HL-60 (cell line): Measurements from ENCODE around the gene ALG3.

Experiments
- DNase-seq, 2 experiments: peaks; one replicate each; pipeline ENCODE4 v3.0.0-alpha.2; 2010 to 2020; ENCODE audit warnings: low read depth in 1 of 2, low spot score in 1 of 2
- H3K27ac ChIP-seq: fragments of 250-450 bp; sonication (Bioruptor Pico); replicated peaks from 2 replicates; pipeline ENCODE4 v1.5.1; 2020; ENCODE audit warnings: mild to moderate bottlenecking, moderate library complexity
- H3K27me3 ChIP-seq: fragments of 250-450 bp; sonication (Bioruptor Pico); 2 replicates; pipeline ENCODE4 v1.5.1; 2021; ENCODE audit warnings: mild to moderate bottlenecking, moderate library complexity; ENCODE audit not compliant: insufficient read depth, poor library complexity, severe bottlenecking
- H3K4me3 ChIP-seq: replicated peaks from 2 replicates; pipeline ENCODE4 v1.5.1; 2011; ENCODE audit warnings: mild to moderate bottlenecking, control low read depth, low read length; ENCODE audit not compliant: insufficient read depth
- GABPA ChIP-seq: IDR thresholded peaks from 2 replicates; pipeline ENCODE4 v1.6.1; 2012; ENCODE audit warnings: low read depth
- POLR2AphosphoS5 ChIP-seq: IDR thresholded peaks from 2 replicates; pipeline ENCODE4 v1.6.1; 2012; ENCODE audit warnings: low read depth
- SPI1 ChIP-seq: IDR thresholded peaks from 2 replicates; pipeline ENCODE4 v1.6.1; 2012; ENCODE audit warnings: low read depth, mild to moderate bottlenecking, borderline replicate concordance
- TF ChIP-seq, protein P1 (sequence below): IDR thresholded peaks from 2 replicates; pipeline ENCODE4 v1.6.1; 2012; ENCODE audit warnings: low read depth; ENCODE audit not compliant: insufficient replicate concordance
- TF ChIP-seq, protein P2 (sequence below): IDR thresholded peaks from one replicate; pipeline ENCODE4 v1.5.1; 2011; ENCODE audit warnings: low read length, control low read depth, inconsistent platforms; ENCODE audit not compliant: insufficient read depth

Gene ALG3

DNA sequence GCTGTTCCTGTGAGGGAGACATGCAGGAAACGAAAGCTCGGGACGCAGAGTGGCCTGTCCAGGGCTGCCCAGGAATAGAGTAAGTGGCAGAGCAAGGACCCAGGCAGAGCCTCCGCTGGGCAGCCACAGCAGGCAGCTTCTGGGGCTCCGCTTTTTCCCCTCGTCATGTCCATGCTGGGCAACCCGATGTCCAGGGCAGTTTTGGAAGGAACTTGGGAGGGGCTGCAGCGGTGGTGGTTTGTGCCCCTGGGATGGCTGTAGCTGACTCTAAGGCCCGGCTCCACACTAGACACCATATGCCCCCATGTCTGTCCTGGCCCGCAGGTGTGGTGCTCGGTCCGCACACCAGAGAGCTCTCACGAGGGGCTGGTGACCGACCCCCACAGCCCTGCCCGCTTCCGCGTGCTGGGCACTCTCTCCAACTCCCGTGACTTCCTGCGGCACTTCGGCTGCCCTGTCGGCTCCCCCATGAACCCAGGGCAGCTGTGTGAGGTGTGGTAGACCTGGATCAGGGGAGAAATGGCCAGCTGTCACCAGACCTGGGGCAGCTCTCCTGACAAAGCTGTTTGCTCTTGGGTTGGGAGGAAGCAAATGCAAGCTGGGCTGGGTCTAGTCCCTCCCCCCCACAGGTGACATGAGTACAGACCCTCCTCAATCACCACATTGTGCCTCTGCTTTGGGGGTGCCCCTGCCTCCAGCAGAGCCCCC, 43.1 kb upstream of the ALG3 start:
- TF ChIP-seq GABPA, result no peak
- TF ChIP-seq POLR2AphosphoS5, result no peak
- TF ChIP-seq, protein P1, sequence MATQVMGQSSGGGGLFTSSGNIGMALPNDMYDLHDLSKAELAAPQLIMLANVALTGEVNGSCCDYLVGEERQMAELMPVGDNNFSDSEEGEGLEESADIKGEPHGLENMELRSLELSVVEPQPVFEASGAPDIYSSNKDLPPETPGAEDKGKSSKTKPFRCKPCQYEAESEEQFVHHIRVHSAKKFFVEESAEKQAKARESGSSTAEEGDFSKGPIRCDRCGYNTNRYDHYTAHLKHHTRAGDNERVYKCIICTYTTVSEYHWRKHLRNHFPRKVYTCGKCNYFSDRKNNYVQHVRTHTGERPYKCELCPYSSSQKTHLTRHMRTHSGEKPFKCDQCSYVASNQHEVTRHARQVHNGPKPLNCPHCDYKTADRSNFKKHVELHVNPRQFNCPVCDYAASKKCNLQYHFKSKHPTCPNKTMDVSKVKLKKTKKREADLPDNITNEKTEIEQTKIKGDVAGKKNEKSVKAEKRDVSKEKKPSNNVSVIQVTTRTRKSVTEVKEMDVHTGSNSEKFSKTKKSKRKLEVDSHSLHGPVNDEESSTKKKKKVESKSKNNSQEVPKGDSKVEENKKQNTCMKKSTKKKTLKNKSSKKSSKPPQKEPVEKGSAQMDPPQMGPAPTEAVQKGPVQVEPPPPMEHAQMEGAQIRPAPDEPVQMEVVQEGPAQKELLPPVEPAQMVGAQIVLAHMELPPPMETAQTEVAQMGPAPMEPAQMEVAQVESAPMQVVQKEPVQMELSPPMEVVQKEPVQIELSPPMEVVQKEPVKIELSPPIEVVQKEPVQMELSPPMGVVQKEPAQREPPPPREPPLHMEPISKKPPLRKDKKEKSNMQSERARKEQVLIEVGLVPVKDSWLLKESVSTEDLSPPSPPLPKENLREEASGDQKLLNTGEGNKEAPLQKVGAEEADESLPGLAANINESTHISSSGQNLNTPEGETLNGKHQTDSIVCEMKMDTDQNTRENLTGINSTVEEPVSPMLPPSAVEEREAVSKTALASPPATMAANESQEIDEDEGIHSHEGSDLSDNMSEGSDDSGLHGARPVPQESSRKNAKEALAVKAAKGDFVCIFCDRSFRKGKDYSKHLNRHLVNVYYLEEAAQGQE, result no peak
- no peak for TF ChIP-seq SPI1
- TF ChIP-seq, protein P2, sequence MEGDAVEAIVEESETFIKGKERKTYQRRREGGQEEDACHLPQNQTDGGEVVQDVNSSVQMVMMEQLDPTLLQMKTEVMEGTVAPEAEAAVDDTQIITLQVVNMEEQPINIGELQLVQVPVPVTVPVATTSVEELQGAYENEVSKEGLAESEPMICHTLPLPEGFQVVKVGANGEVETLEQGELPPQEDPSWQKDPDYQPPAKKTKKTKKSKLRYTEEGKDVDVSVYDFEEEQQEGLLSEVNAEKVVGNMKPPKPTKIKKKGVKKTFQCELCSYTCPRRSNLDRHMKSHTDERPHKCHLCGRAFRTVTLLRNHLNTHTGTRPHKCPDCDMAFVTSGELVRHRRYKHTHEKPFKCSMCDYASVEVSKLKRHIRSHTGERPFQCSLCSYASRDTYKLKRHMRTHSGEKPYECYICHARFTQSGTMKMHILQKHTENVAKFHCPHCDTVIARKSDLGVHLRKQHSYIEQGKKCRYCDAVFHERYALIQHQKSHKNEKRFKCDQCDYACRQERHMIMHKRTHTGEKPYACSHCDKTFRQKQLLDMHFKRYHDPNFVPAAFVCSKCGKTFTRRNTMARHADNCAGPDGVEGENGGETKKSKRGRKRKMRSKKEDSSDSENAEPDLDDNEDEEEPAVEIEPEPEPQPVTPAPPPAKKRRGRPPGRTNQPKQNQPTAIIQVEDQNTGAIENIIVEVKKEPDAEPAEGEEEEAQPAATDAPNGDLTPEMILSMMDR, result no peak
- Histone ChIP-seq H3K4me3 (no peak overlapping the region), H3K27me3 (peaks cover 4% of the 10 kb centered on the region), H3K27ac (no peak overlapping the region)
- DNase-seq, result no peak

DNA sequence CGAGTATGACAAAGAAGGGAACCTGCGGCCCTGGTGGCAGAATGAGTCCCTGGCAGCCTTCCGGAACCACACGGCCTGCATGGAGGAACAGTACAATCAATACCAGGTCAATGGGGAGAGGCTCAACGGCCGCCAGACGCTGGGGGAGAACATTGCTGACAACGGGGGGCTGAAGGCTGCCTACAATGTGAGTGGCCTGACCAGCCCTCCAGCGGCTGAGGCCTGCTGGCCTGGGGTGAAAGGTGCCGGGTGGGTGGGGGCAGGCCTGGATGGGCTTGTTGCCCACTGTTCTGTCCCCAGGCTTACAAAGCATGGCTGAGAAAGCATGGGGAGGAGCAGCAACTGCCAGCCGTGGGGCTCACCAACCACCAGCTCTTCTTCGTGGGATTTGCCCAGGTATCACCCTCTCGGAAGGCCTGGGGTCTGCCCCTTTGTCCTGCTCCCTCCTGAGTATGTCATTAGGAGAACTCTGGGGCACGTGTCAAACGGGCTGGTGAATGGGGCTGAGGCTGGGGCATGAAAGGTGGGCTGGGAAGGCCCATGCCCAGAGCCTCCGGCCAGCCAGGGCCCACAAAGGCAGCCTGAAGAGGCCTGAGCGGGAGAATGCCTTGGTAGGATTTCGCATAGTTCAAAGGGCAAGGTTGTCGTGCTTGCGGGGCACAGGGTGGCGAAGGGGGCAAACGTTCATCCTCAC, 42.4 kb upstream of the ALG3 start:
- TF ChIP-seq, protein P2, result no peak
- TF ChIP-seq GABPA, result no peak
- TF ChIP-seq, protein P1, result no peak
- Histone ChIP-seq H3K4me3 (no peak overlapping the region), H3K27me3 (peaks cover 4% of the 10 kb centered on the region)

DNA sequence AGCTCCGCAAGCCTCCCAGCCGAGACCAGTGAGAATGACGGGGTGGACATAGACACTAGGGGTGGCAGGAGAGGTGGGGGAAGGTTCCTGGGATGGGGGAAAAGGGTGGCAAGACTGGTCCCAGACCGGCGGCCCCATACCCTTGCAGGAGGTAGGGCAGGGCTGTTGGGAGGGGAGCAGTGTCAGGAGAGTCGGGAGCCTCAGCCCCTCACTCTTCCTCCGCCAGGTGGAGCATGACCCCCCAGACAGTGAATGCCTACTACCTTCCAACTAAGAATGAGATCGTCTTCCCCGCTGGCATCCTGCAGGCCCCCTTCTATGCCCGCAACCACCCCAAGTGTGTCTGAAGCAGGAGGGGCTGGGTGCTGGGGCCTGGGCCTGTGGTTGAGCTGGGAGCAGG, 41.6 kb upstream of the ALG3 start:
- TF ChIP-seq, protein P2, result no peak
- TF ChIP-seq GABPA, result no peak
- no peak for TF ChIP-seq POLR2AphosphoS5
- no peak for TF ChIP-seq SPI1
- TF ChIP-seq, protein P1, result no peak
- DNase-seq, result no peak
- Histone ChIP-seq H3K4me3 (no peak overlapping the region), H3K27me3 (peaks cover 4% of the 10 kb centered on the region), H3K27ac (no peak overlapping the region)

More for the DNA sequence above, 42.4 kb upstream of the ALG3 start:
- H3K27ac ChIP-seq, result no peak overlapping the region
- no peak for DNase-seq
